ENCODE measurements around the gene KLHDC8B.
"Not testable (repeated sequence)": the region's sequence is repeated elsewhere in the genome, so short reads cannot be mapped to it uniquely, and the experiment has no call there.

KLHDC8B gene

GRCh38 chr3:49183873-49184272, 12.5 kb downstream of the KLHDC8B start:
- no peak for DNase-seq (ENCODE audit: low spot score)

GRCh38 chr3:49191741-49192140, 20.3 kb downstream of the KLHDC8B start:
- no peak for DNase-seq (ENCODE audit: low spot score)

- DNase-seq (ENCODE audit: low spot score): no peak
Measured at GRCh38 chr3:49198161-49198560, 26.8 kb downstream of the KLHDC8B start.

- DNase-seq (ENCODE audit: low spot score): no peak
Measured at GRCh38 chr3:49198611-49199230, 27.3 kb downstream of the KLHDC8B start.

GRCh38 chr3:49199239-49199899, 28.0 kb downstream of the KLHDC8B start:
- no peak for DNase-seq (ENCODE audit: low spot score)

GRCh38 chr3:49199900-49200281, 28.5 kb downstream of the KLHDC8B start:
- DNase-seq (ENCODE audit: low spot score): no peak

GRCh38 chr3:49213541-49213943, 42.1 kb downstream of the KLHDC8B start:
- no peak for DNase-seq (ENCODE audit: low spot score)

GRCh38 chr3:49213998-49214397, 42.6 kb downstream of the KLHDC8B start:
- no peak for DNase-seq (ENCODE audit: low spot score)

GRCh38 chr3:49216687-49217086, 45.3 kb downstream of the KLHDC8B start:
- DNase-seq (ENCODE audit: low spot score): not testable (repeated sequence)

GRCh38 chr3:49217108-49217507, 45.7 kb downstream of the KLHDC8B start:
- not testable (repeated sequence) for DNase-seq (ENCODE audit: low spot score)

GRCh38 chr3:49217688-49218470, 46.5 kb downstream of the KLHDC8B start:
- no peak for DNase-seq (ENCODE audit: low spot score)

- not testable (repeated sequence) for DNase-seq (ENCODE audit: low spot score)
Measured at GRCh38 chr3:49218471-49218989, 47.1 kb downstream of the KLHDC8B start.

- DNase-seq (ENCODE audit: low spot score): no peak
Measured at GRCh38 chr3:49219132-49219531, 47.7 kb downstream of the KLHDC8B start.

- DNase-seq (ENCODE audit: low spot score): not testable (repeated sequence)
Measured at GRCh38 chr3:49220985-49221563, 49.7 kb downstream of the KLHDC8B start.

GRCh38 chr3:49222002-49222401, 50.6 kb downstream of the KLHDC8B start:
- DNase-seq (ENCODE audit: low spot score): no peak

All from germinal center (tissue), 1 donor.